ENCODE results near the gene SLC25A39. TPM values are rescaled to one million over a fixed set of nuclear protein-coding genes. Genes with fewer than 3 reads are reported as not detected.

Gene SLC25A39
- total and polyA plus RNA-seq, 2 of the 4 experiments (the other 2 are of a cell fraction), result 49.1 to 99.7 TPM

DNA sequence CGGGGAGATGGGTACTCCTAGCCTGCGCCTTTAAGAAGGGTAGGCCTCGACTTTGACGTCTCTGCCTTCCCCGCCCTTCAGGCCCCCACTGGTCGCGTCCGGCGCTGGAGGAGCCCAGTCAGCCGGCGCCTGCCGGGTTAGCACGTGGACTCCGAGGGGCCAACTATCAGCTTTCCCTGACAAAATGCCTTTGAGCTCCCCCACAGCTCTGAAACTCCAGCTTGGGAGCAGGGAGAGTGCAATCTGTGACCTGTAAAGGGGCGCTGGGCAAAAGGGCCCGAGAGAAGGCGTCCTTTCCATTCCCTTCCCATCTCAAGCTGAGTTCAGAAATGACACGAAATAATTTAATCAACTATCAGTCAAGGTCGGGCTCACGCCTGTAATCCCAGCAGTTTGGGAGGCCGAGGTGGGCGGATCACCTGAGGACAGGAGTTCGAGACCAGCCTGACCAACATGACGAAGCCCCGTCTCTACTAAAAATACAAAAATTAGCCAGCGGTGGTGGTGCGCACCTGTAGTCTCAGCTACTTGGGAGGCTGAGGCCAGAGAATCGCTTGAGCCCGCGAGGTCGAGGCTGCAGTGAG, 2.3 kb upstream of the SLC25A39 start (continued):
- peak; percentile 90 for TF ChIP-seq BHLHE40 (IDR thresholded peaks at IDR 0.05; ENCODE audit: low read depth, low read length)
- no peak for TF ChIP-seq CHD1 (IDR thresholded peaks at IDR 0.05; ENCODE audit: low read depth, low read length)
- TF ChIP-seq RAD21 (IDR thresholded peaks at IDR 0.05; ENCODE audit: low read length), result no peak
- 0 out of 2 replicates have a peak, but pooled peaks have one; percentile 9 for TF ChIP-seq SMC3 (IDR thresholded peaks at IDR 0.05; ENCODE audit: low read depth, low read length)
- peak; percentile 97 for TF ChIP-seq MAZ (IDR thresholded peaks at IDR 0.05; ENCODE audit: borderline replicate concordance, low read depth, low read length)
- no peak for TF ChIP-seq POLR2A (IDR thresholded peaks at IDR 0.05; ENCODE audit: low read depth, low read length)

DNA sequence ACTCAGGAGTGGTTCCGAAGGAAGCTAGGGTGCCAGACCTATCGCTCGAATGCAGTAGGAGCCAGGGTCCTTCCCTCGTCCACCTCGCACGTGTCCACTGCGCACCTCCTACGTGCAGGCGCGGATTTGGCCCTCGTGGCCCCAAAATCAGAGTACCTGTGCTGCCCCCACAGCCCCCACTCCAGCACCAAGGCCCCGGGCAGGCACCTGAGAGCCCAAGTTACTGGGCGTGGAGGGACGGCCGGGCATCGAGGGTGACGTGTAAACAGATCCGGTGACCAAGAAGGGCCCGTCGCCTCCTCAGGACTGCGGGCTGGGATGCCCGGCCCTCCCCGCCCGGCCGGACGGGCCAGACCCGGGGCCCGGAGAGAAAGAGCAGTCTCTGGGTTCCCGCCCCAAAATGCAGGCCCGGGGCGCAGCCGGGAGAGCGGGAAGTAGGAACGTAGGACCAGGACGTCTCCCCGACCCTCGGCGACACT, 492 bp downstream of the SLC25A39 start:
- peak overlapping the region; percentile 38; the same call in 1 of the 2 replicates for H3K27ac ChIP-seq (ENCODE audit: insufficient read depth, low read length)
- H2AFZ ChIP-seq (replicated peaks; ENCODE audit: low read length, poor library complexity), result peak overlapping the region; percentile 97
- H3K4me2 ChIP-seq (ENCODE audit: low read depth, low read length), result peak overlapping the region; percentile 96
- H4K20me1 ChIP-seq (ENCODE audit: insufficient read depth, low read length), result peaks cover 7% of the 10 kb centered on the region
- peaks cover 5 to 19% of the 10 kb centered on the region in 2 experiments; a peak in 3 of 4 replicates for H3K79me1 ChIP-seq (ENCODE audit: low read depth in 1 of 2, low read length in 2 of 2)
- 4% methylated on average over 12 of the region's 38 CpGs; no CpG with 5 or more reads in 1 of the 2 experiments for WGBS, 2 experiments (ENCODE audit: extremely low coverage in 2 of 2, insufficient read length in 1 of 2)
- intact Hi-C loops (cut with micrococcal nuclease), result loop anchor here (1.0 kb wide), 1 partner anchor 102 kb away; no protein-coding TSS in a partner anchor
- dilution Hi-C loops (cut with HindIII; ENCODE audit: low sequenced_read_pairs, unreplicated experiment), result no loop called here
- H4K8ac ChIP-seq (ENCODE audit: low read depth in 2 of 2, low read length in 2 of 2), result peak overlapping the region in 1 of 2 experiments; percentile 51; a peak in 1 of 4 replicates
- H2AK9ac ChIP-seq (replicated peaks; ENCODE audit: low read depth, low read length, poor library complexity), result peak overlapping the region; percentile 98
- peak overlapping the region; percentile 47 for H2BK5ac ChIP-seq (ENCODE audit: low read depth, low read length, poor library complexity, severe bottlenecking)
- H3K4ac ChIP-seq (ENCODE audit: low read depth, low read length), result no peak overlapping the region; the same call in 1 of the 2 replicates
- peaks cover 11% of the 10 kb centered on the region for H3K9me1 ChIP-seq (ENCODE audit: insufficient read depth, low read length)
- BruUV-seq (replicated peaks), result no TSS peak
- in situ Hi-C loops (cut with MboI; ENCODE audit: low sequenced_read_pairs), result no loop called here
- peak overlapping the region; percentile 88 for H3K4me3 ChIP-seq (ENCODE audit: insufficient read depth, low read depth, low read length)
- no peak overlapping the region for H3K18ac ChIP-seq (ENCODE audit: low read depth, low read length)
- peaks cover 9% of the 10 kb centered on the region for H3K4me1 ChIP-seq (ENCODE audit: control insufficient read depth, insufficient read depth, low read length)
- H2BK120ac ChIP-seq (ENCODE audit: low read depth, low read length), result no peak overlapping the region
- POLR2A ChIA-PET (ENCODE audit: unreplicated experiment), result no interaction called here
- no peak overlapping the region; the same call in 1 of the 2 replicates for H4K91ac ChIP-seq (ENCODE audit: insufficient read depth, low read depth, low read length)
- ATAC-seq (ENCODE audit: low read depth), result peak; percentile 5
- peak overlapping the region; percentile 32; the same call in 1 of the 2 replicates for H3K56ac ChIP-seq (ENCODE audit: extremely low read depth, insufficient read depth, low read length)
- no peaks in the 10 kb centered on the region for H3K9me3 ChIP-seq (ENCODE audit: control insufficient read depth, insufficient read depth, low read length)
- no peak overlapping the region for H2BK20ac ChIP-seq (ENCODE audit: low read depth, low read length)
- no peaks in the 10 kb centered on the region for H3K27me3 ChIP-seq (ENCODE audit: control insufficient read depth, insufficient read depth, low read length)
- H4K5ac ChIP-seq (ENCODE audit: low read depth, low read length), result no peak overlapping the region
- DNase-seq, result no peak
- CTCF ChIA-PET, result no interaction called here
- no peak overlapping the region for H2BK15ac ChIP-seq (ENCODE audit: low read depth, low read length)
- peak overlapping the region; percentile 84 for H2AK5ac ChIP-seq (ENCODE audit: low read depth, low read length)
- H3K36me3 ChIP-seq (ENCODE audit: control insufficient read depth, insufficient read depth, low read length), result peaks cover 24% of the 10 kb centered on the region
- peak overlapping the region; percentile 70 for H3K9ac ChIP-seq (ENCODE audit: low read depth, low read length)
- H3K14ac ChIP-seq (replicated peaks; ENCODE audit: low read depth, low read length), result peak overlapping the region; percentile 15; the same call in 1 of the 2 replicates
- H3K23ac ChIP-seq (ENCODE audit: low read depth, low read length), result peak overlapping the region; percentile 85; the same call in 1 of the 2 replicates
- TF ChIP-seq USF2 (IDR thresholded peaks at IDR 0.05; ENCODE audit: low read depth, low read length) (no peak), SMC3 (IDR thresholded peaks at IDR 0.05; ENCODE audit: low read depth, low read length) (no peak), MAZ (IDR thresholded peaks at IDR 0.05; ENCODE audit: borderline replicate concordance, low read depth, low read length) (no peak), MAFK (IDR thresholded peaks at IDR 0.05; ENCODE audit: low read depth, low read length) (no peak), POLR2A (IDR thresholded peaks at IDR 0.05; ENCODE audit: low read depth, low read length) (no peak), RAD21 (IDR thresholded peaks at IDR 0.05; ENCODE audit: low read length) (no peak), RCOR1 (IDR thresholded peaks at IDR 0.05; ENCODE audit: insufficient replicate concordance, low read length) (no peak), MXI1 (IDR thresholded peaks at IDR 0.05; ENCODE audit: borderline replicate concordance, low read depth, low read length) (no peak), FOS (IDR thresholded peaks at IDR 0.05; ENCODE audit: low read depth, low read length) (no peak), BHLHE40 (IDR thresholded peaks at IDR 0.05; ENCODE audit: low read depth, low read length) (no peak), CHD1 (IDR thresholded peaks at IDR 0.05; ENCODE audit: low read depth, low read length) (no peak), NFE2L2 (IDR thresholded peaks at IDR 0.05; ENCODE audit: low read depth, low read length) (no peak)
- TF ChIP-seq, protein P1, sequence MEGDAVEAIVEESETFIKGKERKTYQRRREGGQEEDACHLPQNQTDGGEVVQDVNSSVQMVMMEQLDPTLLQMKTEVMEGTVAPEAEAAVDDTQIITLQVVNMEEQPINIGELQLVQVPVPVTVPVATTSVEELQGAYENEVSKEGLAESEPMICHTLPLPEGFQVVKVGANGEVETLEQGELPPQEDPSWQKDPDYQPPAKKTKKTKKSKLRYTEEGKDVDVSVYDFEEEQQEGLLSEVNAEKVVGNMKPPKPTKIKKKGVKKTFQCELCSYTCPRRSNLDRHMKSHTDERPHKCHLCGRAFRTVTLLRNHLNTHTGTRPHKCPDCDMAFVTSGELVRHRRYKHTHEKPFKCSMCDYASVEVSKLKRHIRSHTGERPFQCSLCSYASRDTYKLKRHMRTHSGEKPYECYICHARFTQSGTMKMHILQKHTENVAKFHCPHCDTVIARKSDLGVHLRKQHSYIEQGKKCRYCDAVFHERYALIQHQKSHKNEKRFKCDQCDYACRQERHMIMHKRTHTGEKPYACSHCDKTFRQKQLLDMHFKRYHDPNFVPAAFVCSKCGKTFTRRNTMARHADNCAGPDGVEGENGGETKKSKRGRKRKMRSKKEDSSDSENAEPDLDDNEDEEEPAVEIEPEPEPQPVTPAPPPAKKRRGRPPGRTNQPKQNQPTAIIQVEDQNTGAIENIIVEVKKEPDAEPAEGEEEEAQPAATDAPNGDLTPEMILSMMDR (conservative IDR thresholded peaks at IDR 0.05; ENCODE audit: low read depth, low read length), result no peak

All from IMR-90 (cell line).